SU-DHL-6 (cell line): ENCODE data around the gene C1orf21.

ENCODE experiments used
- H2AFZ ChIP-seq: fragments of 200-600 bp; sonication (generic); 2 replicates; pipeline ENCODE4 v1.6.1; 2014; ENCODE audit warnings: low read depth, mild to moderate bottlenecking, moderate library complexity, mixed read lengths, antibody characterized with exemption, low read length; ENCODE audit not compliant: severe bottlenecking
- H3F3A ChIP-seq: fragments of 200-600 bp; shearing (Covaris generic); 2 replicates; pipeline ENCODE4 v1.6.0; 2016; ENCODE audit warnings: antibody characterized with exemption, mild to moderate bottlenecking; ENCODE audit not compliant: insufficient read depth
- H3K27ac ChIP-seq: fragments of 200-600 bp; sonication (generic); 2 replicates; pipeline ENCODE4 v1.5.1; 2016; ENCODE audit warnings: low read depth, mild to moderate bottlenecking, low read length, moderate library complexity, mixed read lengths
- H3K27me3 ChIP-seq: fragments of 200-600 bp; sonication (generic), shearing (Covaris generic); 2 replicates; pipeline ENCODE4 v1.6.0; 2014; ENCODE audit warnings: mild to moderate bottlenecking, low read length
- H3K36me3 ChIP-seq: fragments of 200-600 bp; sonication (generic); 2 replicates; pipeline ENCODE4 v1.6.1; 2014; ENCODE audit warnings: mild to moderate bottlenecking, low read length, mixed read lengths
- H3K4me2 ChIP-seq: fragments of 300-600, 200-600 bp; shearing (Covaris generic), sonication (generic); 2 replicates; pipeline ENCODE4 v1.6.0; 2014; ENCODE audit warnings: low read length, low read depth, mild to moderate bottlenecking; ENCODE audit not compliant: poor library complexity, severe bottlenecking
- H3K4me3 ChIP-seq: fragments of 200-600 bp; sonication (generic); 2 replicates; pipeline ENCODE4 v1.5.1; 2014; ENCODE audit warnings: antibody characterized with exemption, low read length, mild to moderate bottlenecking, mixed read lengths; ENCODE audit not compliant: insufficient read depth, poor library complexity, severe bottlenecking
- H3K79me2 ChIP-seq: fragments of 200-600 bp; sonication (generic); 2 replicates; pipeline ENCODE4 v1.6.1; 2014; ENCODE audit warnings: mild to moderate bottlenecking, low read length, moderate library complexity; ENCODE audit not compliant: insufficient read depth
- H3K9ac ChIP-seq: fragments of 200-600 bp; sonication (generic); 2 replicates; pipeline ENCODE4 v1.7.0; 2014; ENCODE audit warnings: mild to moderate bottlenecking, low read length
- H3K9me2 ChIP-seq: fragments of 200-600 bp; sonication (generic); replicated peaks from 2 replicates; pipeline ENCODE4 v1.6.1; 2014; ENCODE audit warnings: low read length; ENCODE audit not compliant: insufficient read depth
- H3K9me3 ChIP-seq: fragments of 200-600 bp; sonication (generic); 2 replicates; pipeline ENCODE4 v1.6.1; 2014; ENCODE audit warnings: low read length, mixed read lengths; ENCODE audit not compliant: insufficient read depth
- H4K20me1 ChIP-seq: fragments of 200-600 bp; sonication (generic); 2 replicates; pipeline ENCODE4 v1.6.1; 2014; ENCODE audit warnings: low read depth, mild to moderate bottlenecking, antibody characterized with exemption, low read length, moderate library complexity, mixed read lengths
- EZH2phosphoT487 ChIP-seq: fragments of 200-600 bp; sonication (generic), shearing (Covaris generic); conservative IDR thresholded peaks from 2 replicates; pipeline ENCODE4 v1.6.1; 2018; ENCODE audit warnings: mild to moderate bottlenecking, antibody characterized with exemption, low read length, moderate library complexity, mixed read lengths
- TF ChIP-seq, protein P1 (sequence below): fragments of 200-600 bp; sonication (generic); IDR thresholded peaks from one replicate; pipeline ENCODE4 v1.5.1; 2017; ENCODE audit warnings: antibody characterized with exemption, mild to moderate bottlenecking, low read length, moderate library complexity; ENCODE audit not compliant: insufficient read depth, poor library complexity, severe bottlenecking

C1orf21 gene

DNA sequence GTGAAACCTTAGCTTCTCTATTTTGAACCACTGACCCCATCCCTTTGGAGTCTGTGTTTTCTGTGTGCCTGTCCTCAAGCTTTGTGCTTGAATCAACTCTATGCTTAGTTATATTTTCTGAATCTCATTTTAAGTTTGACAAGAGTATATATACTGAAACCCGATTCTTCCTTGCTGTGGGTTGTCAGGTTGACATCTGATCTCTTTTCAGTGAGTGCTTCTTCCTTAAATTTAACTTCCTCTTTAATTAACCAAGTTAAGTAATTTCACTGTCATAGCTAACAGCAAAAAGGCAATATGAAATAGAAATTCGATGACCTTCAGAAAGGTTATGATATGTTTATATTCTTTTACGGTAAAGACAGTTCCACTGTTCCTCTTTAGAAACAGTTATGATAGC, 69.4 kb downstream of the C1orf21 start:
- H3K4me2 ChIP-seq: no peak overlapping the region
- TF ChIP-seq, protein P1, sequence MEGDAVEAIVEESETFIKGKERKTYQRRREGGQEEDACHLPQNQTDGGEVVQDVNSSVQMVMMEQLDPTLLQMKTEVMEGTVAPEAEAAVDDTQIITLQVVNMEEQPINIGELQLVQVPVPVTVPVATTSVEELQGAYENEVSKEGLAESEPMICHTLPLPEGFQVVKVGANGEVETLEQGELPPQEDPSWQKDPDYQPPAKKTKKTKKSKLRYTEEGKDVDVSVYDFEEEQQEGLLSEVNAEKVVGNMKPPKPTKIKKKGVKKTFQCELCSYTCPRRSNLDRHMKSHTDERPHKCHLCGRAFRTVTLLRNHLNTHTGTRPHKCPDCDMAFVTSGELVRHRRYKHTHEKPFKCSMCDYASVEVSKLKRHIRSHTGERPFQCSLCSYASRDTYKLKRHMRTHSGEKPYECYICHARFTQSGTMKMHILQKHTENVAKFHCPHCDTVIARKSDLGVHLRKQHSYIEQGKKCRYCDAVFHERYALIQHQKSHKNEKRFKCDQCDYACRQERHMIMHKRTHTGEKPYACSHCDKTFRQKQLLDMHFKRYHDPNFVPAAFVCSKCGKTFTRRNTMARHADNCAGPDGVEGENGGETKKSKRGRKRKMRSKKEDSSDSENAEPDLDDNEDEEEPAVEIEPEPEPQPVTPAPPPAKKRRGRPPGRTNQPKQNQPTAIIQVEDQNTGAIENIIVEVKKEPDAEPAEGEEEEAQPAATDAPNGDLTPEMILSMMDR: no peak
- TF ChIP-seq EZH2phosphoT487: no peak
- no peak overlapping the region for H2AFZ ChIP-seq
- no peaks in the 10 kb centered on the region for H4K20me1 ChIP-seq
- H3K27me3 ChIP-seq: no peaks in the 10 kb centered on the region
- H3K79me2 ChIP-seq: no peaks in the 10 kb centered on the region
- no peaks in the 10 kb centered on the region for H3K9me2 ChIP-seq
- H3K9me3 ChIP-seq: no peaks in the 10 kb centered on the region
- no peak overlapping the region for H3K4me3 ChIP-seq
- no peaks in the 10 kb centered on the region for H3K36me3 ChIP-seq
- no peaks in the 10 kb centered on the region for H3F3A ChIP-seq
- no peak overlapping the region for H3K27ac ChIP-seq
- H3K9ac ChIP-seq: no peak overlapping the region

GRCh38 chr1:184457500-184457899, 70.7 kb downstream of the C1orf21 start:
- H3K79me2 ChIP-seq: no peaks in the 10 kb centered on the region
- H3K27ac ChIP-seq: no peak overlapping the region
- no peak overlapping the region for H3K9ac ChIP-seq
- no peaks in the 10 kb centered on the region for H3F3A ChIP-seq
- H3K9me2 ChIP-seq: no peaks in the 10 kb centered on the region
- no peaks in the 10 kb centered on the region for H3K27me3 ChIP-seq
- no peak overlapping the region for H3K4me2 ChIP-seq
- no peak overlapping the region for H3K4me3 ChIP-seq
- H3K36me3 ChIP-seq: no peaks in the 10 kb centered on the region
- TF ChIP-seq, protein P1: no peak
- TF ChIP-seq EZH2phosphoT487: no peak
- no peaks in the 10 kb centered on the region for H3K9me3 ChIP-seq
- H4K20me1 ChIP-seq: no peaks in the 10 kb centered on the region
- no peak overlapping the region for H2AFZ ChIP-seq

DNA sequence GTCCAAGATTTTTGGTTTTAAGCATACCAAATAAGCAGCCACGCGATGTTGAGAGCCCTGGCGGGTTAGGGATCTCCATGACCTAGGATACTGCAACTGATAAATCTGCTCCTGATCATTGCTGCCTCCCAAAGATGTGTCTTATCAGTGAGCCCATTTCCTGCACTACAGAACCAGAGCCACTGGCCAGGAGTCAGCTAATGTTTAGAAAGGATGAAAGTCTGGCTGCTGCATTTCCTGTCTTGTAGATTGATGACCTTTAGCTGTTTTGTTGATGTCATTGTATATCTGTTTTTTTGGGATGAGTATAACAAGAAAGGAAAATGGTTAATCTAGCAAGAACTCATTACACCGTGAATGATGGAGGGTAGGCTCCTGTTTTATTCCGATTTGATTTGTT, 74.5 kb downstream of the C1orf21 start:
- Histone ChIP-seq H2AFZ (no peak overlapping the region), H3K79me2 (no peaks in the 10 kb centered on the region)

More for the DNA sequence above, 74.5 kb downstream of the C1orf21 start:
- Histone ChIP-seq H3K9me2 (no peaks in the 10 kb centered on the region), H3K27ac (no peak overlapping the region), H3K9me3 (no peaks in the 10 kb centered on the region), H3F3A (no peaks in the 10 kb centered on the region), H3K4me2 (no peak overlapping the region), H3K36me3 (no peaks in the 10 kb centered on the region), H3K27me3 (no peaks in the 10 kb centered on the region), H4K20me1 (no peaks in the 10 kb centered on the region), H3K9ac (no peak overlapping the region), H3K4me3 (no peak overlapping the region)
- TF ChIP-seq EZH2phosphoT487: no peak
- TF ChIP-seq, protein P1: no peak
